ELF-1 (cell line): Measurements from ENCODE around the gene NFAM1.

Experiments used
- DNase-seq: peaks from one replicate; pipeline ENCODE4 v3.0.0-alpha.2; 2016; ENCODE audit warnings: low read depth, low spot score

The NFAM1 gene

DNA sequence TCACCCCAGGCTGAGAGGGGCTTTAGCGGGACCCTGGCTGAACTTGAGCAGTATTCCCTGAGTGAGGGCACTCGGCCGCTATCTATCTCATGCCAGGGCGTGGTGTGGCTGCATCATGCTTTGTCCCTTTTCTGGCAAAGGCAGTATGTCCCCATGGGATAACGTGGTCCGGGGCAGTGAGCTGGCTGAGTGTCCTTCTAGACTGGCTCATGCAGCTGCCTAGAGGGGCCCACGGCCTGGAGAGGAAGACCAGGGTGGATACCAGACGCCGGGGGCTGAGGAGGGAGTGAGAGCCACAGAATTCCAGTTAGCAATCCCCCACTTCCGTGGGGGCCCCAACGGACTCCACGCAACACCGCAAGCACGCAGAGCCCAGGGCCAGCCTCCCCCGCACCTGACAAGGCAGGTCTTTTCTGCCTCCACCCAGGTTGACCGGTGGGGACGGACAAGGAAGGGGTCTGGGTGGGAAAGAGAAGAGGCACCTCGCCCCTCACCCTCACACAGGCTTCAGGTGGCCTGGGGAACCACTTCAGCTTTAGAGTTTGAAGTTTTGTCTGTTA, 15.5 kb downstream of the NFAM1 start:
- no peak for DNase-seq

DNA sequence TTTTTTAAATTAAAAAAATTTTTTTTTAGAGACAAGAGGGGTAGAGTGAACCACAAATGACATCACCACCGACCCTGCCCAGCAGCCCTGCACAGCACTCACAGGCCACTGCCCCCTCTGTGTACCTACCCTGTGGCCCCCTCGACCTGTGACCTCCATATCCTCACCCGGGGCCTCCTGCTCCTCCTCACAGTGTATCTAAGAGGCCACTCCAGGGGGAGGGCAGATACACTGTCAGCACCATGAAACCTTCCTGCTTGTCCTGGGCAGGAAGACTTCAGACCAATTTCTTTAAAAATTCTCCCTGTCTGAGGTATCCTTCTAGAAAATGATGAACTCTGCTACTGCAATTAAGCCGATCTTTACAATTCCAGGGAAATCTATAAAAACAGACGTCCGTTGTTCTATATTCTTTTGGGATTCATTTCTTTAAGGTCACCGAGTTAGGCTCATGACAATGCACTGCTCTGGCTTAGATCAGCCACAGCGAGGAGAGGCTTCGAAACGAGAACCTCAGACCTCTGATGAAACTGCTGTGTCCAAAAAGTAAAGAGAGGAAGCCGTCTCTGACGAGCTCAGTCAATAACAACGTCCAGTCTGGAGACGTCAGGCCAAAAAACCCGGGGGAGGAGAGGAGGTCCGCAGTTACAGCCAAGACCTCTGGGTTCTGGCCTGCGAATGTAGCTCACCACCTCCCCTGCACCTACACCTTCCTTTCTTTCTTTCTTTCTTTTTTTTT, 17.5 kb downstream of the NFAM1 start:
- no peak for DNase-seq

GRCh38 chr22:42414021-42414420, 18.2 kb downstream of the NFAM1 start:
- no peak for DNase-seq

- DNase-seq: peak; percentile 56
Measured at GRCh38 chr22:42412744-42413333, 19.4 kb downstream of the NFAM1 start.

DNA sequence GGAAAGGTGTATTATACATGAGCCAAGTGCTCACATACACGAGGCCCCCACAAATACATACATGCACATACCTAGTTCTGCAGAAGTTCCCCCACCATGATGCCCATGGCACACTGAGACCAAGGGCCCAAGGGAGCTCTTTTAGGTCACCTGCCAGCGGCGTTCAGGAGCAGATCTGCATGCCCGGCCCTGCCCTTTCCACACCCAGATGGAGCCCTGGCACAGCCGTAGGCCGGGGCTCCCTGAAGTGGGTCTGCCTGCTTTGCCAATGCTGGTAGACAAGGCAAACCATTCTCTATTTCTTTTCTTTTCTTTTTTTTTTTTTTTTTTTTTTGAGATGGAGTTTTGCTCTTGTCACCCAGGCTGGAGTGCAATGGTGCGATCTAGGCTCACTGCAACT, 21.5 kb downstream of the NFAM1 start:
- no peak for DNase-seq

DNA sequence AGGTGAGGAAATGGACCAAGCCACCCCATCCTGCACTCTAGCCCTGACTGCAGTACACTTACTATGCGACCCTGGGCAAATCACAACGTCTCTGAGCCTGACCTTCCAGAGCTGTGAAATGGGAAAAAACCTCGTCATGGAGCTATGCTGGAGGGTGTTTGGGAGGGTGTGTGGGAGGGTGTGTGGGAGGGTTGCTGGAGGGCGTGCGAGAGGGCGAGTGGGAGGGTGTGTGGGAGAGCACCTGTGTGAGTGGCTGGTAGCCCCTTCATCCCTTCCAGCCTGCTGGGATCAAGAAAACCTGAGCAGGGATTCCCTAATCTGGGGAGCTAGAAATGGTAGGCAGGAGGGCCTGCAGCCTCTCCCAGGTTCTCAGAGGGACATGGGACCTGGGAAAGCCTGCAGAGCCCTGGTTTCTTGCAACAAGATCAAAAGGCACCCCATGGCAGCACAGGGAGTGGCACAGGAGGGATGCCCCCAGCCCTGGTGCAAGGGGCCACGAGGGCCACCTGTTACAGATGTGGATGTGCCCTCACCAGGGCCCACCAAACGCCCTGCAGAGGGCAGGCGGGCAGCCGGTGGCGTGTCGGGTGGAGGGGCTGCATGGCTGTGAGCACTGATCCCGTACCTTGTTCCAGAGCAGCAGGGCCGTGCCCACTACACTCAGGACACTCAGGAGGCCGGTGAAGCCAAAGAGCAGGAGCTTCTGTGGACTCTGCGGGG, 23.2 kb downstream of the NFAM1 start:
- DNase-seq: no peak

DNA sequence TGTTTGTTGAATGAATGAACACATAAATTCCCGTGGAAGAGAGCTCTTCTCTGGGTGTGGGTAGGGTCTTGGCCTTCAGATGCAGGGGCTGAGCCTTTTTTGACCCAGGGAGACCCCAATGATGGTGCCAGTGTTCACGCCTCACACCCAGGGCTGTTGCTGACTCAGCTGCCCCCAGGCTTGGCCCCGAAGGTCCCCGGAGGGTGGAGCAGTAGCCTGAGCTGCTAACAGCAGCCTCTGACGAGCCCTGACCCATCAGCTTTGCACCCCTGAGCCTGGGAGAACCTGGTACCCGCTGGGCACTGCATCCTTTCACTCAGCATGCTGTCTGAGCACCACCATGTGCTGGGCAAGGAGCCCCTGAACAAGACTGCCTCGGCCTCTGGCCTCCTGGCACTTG, 23.9 kb downstream of the NFAM1 start:
- DNase-seq: no peak

GRCh38 chr22:42404266-42404665, 27.9 kb downstream of the NFAM1 start:
- no peak for DNase-seq

DNA sequence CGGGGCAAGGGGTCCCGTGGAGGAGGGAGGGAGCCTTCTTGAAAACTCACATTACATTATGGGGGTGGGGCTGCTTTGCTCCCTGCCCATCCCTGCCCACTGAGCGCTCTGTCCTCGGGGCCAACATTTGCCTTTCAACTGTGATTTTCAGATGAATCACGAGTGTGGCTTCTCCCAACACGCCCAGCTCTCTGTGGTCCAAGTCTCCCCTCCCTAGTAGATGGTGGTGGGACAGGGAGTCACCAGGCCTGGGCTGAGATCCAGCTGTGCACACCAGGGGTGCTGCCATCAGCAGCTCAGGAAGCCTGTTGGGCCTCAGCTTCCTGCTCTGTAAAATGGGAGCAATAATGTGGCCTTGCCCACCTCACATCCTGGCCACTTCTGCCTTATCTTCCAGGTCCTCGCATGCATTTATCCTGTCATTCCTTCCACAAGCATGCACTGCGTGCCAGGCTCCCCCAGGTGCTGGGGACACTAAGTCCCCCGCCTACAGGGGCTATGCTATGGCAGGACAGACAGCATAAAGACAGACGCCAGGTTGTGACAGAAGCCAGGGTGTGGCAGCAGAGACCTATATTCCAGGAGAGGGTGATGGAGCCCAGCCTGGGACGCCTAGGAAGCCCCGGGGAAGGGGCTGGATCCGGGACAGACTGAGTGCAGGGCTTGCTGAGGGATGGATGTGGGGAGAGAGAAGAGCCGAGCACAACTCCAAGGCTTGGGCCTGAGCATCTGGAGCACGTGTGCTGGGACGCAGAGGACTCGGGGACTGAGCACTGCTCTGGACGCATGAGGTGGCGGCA, 30.5 kb downstream of the NFAM1 start:
- peak; percentile 44 for DNase-seq

GRCh38 chr22:42400811-42401534, 31.2 kb downstream of the NFAM1 start:
- no peak for DNase-seq

DNA sequence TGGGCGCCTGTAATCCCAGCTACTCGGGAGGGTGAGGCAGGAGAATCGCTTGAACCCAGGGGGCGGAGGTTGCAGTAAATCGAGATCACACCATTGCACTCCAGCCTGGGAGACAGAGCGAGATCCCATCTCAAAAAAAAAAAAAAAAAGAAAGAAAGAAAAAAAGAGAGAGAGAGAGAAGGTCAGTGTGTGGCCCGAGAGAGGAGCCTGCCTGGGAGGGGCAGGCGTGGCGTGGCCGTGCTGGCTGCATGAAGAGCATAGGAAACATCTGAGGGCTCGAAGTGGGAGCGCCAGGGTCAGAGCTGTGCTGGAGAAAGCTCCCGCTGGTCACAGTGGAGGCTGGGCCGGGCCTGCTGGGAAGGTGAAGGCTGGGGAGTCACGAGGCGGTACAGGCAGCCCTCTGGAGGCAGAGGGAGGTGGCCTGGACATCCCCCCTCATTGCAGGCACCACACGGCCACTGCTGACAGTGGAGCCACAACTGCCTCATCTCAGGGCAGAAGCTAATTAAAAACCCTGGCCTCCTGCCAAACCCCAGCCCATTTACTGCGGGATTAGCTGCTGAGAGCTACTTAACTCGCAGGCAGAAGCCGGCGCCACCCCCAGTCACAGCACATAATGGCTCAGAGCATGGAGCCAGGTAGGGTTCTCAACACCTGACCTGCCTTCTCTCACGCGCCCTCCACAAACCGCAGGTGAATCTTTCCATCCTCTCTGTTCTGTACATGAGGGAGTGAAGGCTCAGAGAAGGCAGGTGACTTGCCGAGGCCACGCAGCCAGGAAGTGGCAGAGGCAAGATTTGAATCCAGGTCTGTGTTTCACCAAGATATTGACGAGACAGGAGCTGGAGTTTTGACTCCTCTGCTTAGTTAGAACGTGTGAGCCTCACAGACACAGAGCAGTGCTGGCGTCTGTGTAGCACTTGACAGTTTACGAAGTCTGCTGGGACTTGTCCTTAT, 32.6 kb downstream of the NFAM1 start:
- peak; percentile 47 for DNase-seq

DNA sequence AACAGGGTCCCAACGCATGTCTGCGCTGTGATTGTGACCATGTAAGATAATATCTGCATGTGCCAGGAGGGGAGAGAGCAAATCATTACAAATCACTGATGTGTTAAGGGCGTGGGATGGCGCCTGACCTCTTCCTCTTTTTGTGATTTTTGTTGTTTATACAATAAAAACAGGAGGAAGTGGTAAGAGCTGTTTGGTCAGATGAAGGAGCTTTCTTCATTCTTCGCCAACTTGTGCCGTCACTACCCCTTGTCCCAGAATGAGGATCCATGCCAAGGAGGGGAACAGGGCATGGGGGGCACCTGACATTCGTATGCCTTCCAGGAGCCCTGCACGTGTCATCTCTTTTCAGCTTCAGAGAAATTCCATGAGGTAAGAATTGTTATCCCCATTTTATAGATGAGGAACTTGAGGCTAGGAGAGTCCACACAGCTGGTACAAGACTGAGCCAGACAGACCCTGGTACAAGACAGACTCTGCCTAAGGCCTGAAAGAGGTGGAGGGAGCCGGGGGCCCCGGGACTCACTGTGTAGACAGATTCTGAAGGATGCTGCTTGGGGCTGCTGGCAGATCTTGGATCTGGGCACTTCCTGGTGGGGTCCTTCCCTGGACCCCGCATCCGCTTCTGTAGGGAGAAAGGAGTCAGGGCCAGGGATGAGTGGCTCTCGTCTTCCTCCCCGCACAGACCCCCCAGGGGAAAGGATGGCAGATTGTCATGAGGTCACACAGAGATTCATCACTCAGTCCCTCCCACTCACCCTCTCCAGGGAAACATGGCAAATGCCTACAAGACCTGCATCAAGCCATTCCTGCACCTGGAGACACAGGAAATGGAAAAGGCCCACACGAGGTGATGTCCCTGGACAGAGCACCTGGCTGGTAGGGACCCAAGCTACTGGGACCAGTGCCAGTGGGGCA, 34.6 kb downstream of the NFAM1 start:
- DNase-seq: no peak

GRCh38 chr22:42396621-42397331, 35.4 kb downstream of the NFAM1 start:
- no peak for DNase-seq

DNA sequence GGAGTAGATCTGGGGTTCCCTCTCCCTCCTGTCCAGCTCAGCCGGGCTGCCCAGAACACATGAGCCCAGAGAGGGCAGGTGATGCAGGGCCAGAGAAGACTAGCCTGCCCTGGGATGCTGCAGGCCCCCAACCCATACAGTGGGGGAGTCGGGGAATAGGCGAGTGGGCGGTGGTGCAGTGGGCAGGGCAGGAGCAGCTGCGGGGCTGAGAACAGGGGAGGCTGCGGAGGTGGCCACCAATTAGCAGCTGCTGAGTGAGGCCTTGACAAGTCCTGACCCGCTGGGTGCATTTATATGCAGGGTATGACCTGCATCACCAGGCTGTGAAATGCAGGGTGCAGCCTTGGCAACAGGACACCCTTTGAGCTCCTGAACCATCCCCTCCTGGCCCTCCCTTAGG, 43.1 kb downstream of the NFAM1 start:
- DNase-seq: no peak

DNA sequence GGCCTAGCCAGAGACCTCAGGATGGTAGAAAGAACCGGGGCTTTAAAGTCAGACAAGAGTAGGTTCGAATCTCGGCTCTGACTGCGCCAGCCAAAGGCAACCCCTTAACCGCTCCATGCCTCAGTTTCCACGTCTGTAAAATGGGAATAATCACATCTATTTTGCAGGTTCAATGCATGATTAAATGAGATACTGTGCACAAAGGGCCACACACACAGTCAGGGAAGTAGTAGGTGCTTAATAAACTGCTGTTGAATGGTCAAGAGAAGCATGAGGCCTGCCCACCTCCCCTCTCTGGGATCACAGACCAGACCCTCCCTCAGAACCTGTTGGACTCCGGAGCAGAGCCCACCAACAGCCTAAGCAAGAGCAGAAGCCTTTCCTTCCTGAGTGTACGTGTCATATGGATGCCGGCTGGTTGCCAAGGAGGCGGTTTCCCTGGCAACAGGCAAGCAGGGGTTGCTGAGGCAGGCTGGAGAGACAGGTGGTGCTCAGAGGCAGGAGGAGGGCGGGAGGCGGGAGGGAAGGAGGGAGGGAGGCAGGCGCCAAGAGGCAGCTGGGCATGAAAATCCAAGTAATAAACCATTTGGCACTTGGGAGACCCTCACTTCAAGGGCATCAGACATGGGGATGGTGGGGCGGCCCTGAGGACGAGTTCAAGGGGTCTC, 43.9 kb downstream of the NFAM1 start:
- peak; percentile 50 for DNase-seq

DNA sequence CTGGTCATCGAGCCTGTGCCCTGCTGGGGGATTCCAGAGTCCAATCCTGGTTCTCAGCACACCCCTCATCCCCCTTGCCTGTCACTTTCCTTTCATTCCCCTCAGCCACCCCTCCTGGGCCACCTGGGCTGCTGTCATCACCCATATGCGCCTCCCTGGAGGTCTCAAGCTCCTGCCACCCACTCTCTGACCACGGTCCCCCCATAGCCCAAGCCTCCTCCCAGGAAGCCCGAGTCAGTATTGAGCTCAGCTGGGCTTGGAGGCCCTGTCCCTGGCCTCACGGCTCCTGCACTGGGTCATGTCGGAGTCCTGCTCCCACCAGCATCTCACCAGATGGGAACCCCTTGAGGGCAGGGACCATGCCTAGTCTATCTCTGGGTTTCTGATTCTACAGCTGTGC, 44.6 kb downstream of the NFAM1 start:
- DNase-seq: no peak

DNA sequence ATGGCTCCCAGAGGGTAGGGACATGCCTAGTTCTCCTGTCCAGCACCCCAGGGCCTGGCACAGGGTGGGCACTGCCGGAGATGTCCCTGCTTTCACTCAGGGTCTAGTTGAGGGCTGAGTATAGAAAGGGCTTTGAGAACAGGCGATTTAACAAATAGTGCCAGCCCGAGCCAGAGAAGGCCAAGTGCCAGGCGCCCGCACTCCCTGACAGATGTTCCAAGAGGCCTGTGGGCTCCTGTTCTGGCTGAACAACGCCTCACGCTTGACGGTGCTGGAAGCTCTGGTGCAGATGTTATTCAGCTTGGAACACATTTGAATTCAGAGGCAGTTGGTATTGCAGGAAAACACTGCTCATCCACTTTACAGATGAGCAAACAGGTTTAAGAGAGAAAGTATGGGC, 46.5 kb downstream of the NFAM1 start:
- DNase-seq: no peak

DNA sequence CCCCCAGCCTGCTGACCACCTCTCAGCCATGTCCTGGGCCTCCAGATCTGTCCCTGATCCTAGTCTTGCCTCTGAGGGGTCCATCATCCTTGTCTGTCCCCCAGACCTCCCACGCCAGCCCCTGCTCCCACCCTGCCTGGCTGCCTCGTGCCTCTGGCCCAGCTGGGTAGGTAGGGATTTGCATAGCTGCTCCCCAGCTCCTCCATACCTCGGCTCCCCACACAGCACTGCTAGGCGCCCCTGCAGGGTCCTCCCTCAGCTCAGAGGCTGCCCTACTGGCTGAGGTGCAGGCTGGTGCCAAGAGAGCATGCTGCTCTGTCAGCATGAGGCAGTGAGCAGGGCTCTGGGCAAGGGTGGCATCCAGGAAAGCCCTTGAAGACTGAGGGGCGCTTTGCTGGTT, 47.7 kb downstream of the NFAM1 start:
- DNase-seq: no peak
